Measurements from ENCODE around the gene RFFL.

DNA sequence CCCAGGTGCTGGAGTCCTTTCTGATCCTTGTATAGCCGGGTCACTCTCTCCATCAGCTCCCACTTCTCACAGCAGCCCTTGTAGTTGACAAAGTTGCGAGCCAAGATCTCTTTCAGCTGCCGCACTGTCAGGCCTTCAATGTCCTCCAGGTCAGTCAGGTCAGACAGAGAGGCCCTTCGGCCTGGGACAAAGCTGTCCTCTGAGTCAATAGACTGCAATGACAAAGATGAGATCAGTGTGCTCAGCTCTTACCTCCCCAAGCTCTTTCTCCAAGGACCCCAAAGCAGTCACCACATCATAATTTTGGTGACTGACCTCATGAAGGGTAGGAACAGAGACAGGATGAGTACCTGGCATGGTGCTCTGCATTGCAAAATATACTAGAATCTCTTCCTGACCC, 47.1 kb downstream of the RFFL start:
- TF ChIP-seq, protein P1, sequence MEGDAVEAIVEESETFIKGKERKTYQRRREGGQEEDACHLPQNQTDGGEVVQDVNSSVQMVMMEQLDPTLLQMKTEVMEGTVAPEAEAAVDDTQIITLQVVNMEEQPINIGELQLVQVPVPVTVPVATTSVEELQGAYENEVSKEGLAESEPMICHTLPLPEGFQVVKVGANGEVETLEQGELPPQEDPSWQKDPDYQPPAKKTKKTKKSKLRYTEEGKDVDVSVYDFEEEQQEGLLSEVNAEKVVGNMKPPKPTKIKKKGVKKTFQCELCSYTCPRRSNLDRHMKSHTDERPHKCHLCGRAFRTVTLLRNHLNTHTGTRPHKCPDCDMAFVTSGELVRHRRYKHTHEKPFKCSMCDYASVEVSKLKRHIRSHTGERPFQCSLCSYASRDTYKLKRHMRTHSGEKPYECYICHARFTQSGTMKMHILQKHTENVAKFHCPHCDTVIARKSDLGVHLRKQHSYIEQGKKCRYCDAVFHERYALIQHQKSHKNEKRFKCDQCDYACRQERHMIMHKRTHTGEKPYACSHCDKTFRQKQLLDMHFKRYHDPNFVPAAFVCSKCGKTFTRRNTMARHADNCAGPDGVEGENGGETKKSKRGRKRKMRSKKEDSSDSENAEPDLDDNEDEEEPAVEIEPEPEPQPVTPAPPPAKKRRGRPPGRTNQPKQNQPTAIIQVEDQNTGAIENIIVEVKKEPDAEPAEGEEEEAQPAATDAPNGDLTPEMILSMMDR (IDR thresholded peaks at IDR 0.05; ENCODE audit: low read depth, low read length, poor library complexity, severe bottlenecking) = no peak
- no peak for TF ChIP-seq EZH2phosphoT487 (IDR thresholded peaks at IDR 0.05; ENCODE audit: borderline replicate concordance, low read length)
